Sciatic nerve (tissue), 2 donors: ENCODE results near the gene MYOZ1. TPM values are rescaled to one million over a fixed set of nuclear protein-coding genes. Genes with fewer than 3 reads are reported as not detected.
"Not testable (repeated sequence)": the region's sequence is repeated elsewhere in the genome, so short reads cannot be mapped to it uniquely, and the experiment has no call there.

Source experiments
- ATAC-seq: fragments of 200-7000 bp; cut with Tn5 transposase; one replicate; pipeline ENCODE4 v1.9.1; 2020; ENCODE audit warnings: mild to moderate bottlenecking, moderate library complexity
- DNase-seq: peaks from one replicate; pipeline ENCODE4 v3.0.0-alpha.2; 2020; ENCODE audit warnings: low spot score
- intact Hi-C: fragments of 100-400 bp; cut with DNase I; formaldehyde crosslinking; loops from one replicate; pipeline ENCODE4 v1.14.2; 2022
- total RNA-seq: library from RNA; stranded (reverse); fragmentation: NEBNext Ultra II Directional; extraction: Animal tissue kit (Norgen Biotek cat#: 25700); gene quantifications from one replicate; pipeline ENCODE4 v1.2.1, GENCODE V29; 2021
- donor health status: DM: no; HTN: no; CAD: no.
- donor health status: DM: no; HTN: no; CAD: no.

MYOZ1 gene, protein sequence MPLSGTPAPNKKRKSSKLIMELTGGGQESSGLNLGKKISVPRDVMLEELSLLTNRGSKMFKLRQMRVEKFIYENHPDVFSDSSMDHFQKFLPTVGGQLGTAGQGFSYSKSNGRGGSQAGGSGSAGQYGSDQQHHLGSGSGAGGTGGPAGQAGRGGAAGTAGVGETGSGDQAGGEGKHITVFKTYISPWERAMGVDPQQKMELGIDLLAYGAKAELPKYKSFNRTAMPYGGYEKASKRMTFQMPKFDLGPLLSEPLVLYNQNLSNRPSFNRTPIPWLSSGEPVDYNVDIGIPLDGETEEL
- 1.1 TPM for total RNA-seq

DNA sequence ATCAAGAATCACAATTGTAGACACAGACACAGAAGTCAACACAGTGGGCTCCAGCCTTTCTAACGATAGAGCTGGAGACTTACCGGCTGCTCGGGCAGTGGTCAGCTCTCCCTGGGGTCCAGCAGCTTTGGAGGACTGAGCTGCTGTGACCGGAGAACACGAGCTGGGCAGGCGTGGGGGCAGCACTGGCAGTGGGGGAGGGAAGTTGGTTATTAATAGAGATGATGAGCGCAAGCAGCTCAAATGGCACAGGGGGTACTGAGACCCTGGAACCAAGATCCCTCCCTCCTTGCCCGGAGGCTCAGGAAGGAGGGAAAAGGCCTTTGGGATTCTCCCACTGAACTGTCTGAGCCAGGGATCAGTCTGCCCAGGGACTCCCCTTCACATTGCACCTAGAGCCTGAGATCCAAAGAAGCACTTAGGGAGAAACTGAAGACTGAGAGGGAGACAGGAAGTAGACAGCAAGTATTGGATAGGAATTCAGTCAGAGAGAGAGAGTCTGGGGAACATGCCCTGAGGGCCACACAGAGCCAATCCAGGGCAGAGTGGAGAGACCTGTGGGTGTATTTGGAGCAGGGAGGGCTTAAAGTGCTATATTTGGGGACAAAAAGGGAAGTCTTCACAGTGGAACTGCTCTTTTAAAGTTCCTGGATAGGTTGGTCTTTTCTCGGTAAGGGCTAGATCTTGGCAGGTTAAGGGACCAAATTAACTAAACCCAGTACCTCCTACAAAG, at the start of gene MYOZ1:
MYOZ1 (minus strand) TSS at position 147 of the 733 bp plus-strand sequence. CDS start 1,457 bp downstream, outside the sequence.
- DNase-seq (no peak), ATAC-seq (peak; percentile 13)
- intact Hi-C loops = loop anchor here (5.0 kb wide), 1 partner anchor 109 kb away; no protein-coding TSS in a partner anchor

DNA sequence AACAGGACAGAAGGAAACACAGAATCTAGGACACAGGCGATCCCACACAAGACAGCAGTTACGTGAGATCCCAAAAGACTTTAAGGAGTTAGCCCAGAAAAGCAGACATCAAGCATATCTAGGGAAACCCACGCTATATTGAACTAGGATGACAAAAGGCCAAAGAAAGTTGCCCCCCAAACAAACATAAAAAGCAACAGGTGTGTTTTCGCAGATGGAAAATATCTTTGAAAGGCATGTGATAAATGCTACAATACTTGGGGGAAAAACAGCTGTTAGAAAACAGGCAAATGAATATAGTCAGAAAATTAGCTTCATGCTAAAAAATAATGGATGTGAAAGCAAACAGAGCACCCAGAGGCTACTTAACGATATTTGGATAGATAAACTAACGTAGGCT, 49.5 kb upstream of the MYOZ1 start:
- ATAC-seq, DNase-seq, intact Hi-C loops: not testable (repeated sequence)

DNA sequence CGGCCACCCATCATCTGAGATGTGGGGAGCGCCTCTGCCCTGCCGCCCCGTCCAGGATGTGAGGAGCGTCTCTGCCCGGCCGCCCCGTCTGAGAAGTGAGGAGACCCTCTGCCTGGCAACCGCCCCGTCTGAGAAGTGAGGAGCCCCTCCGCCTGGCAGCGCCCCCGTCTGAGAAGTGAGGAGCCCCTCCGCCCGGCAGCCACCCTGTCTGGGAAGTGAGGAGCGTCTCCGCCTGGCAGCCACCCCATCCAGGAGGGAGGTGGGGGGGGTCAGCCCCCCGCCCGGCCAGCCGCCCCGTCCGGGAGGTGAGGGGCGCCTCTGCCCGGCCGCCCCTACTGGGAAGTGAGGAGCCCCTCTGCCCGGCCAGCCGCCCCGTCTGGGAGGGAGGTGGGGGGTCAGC, 48.3 kb upstream of the MYOZ1 start:
- ATAC-seq, intact Hi-C loops: not testable (repeated sequence)

DNA sequence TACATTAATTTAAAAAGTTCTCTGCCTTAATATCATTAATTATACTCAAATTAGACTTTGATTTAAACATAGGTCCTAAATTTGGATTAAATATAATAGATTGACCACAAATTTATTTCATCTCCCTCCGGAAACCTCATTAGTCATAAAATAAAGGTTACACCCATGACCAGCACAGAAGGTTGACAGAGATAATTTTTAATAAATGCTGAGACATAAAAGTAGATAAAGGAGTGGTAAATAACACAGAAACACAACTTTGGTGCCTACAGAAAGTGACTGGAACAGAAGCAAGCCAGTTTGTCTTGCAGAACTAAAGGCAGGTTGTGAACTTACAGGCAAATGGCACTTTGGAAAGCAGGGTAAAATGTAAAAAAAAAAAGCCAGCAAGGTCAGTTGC, 46.4 kb upstream of the MYOZ1 start:
- ATAC-seq, DNase-seq, intact Hi-C loops: not testable (repeated sequence)

More for the DNA sequence above, 48.3 kb upstream of the MYOZ1 start:
- not testable (repeated sequence) for DNase-seq

DNA sequence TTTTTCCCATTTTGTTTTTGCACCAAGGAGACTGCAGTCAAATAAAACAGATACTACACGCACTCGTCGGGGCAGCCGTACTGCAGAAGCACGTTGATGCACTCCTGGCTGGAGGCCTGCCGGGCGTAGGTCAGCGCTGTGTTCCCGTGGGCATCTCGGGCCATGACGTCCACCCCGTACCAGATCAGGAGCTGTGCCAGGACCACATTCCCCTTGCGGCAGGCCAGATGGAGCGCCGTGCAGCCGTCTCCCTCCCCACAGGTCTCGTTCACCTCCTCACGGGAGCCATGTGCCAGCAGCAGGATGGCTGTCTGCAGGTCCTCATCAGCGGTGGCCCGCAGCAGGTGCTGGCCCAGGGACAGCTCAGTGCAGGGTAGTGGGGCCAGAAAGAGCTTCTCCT, 33.3 kb upstream of the MYOZ1 start:
- intact Hi-C loops, ATAC-seq: not testable (repeated sequence)

DNA sequence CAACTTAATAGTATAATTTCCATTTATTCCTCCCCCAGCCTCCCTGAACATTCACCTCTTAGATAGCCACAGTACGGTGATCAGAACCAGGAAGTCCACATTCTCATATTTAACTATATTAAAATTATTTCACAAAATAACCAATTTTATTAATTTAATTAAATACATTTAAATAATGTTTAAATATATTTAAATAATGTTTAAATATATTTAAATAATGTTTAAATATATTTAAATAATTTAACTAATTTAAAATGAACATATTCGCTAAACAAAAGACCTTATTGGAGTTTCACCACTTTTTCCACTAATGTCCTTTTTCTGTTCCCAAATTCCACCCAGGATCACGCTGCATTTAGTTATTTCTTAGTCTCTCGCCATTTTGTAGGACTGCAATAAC, 27.1 kb upstream of the MYOZ1 start:
- DNase-seq, intact Hi-C loops, ATAC-seq: not testable (repeated sequence)

More for the DNA sequence above, 33.3 kb upstream of the MYOZ1 start:
- DNase-seq = not testable (repeated sequence)

DNA sequence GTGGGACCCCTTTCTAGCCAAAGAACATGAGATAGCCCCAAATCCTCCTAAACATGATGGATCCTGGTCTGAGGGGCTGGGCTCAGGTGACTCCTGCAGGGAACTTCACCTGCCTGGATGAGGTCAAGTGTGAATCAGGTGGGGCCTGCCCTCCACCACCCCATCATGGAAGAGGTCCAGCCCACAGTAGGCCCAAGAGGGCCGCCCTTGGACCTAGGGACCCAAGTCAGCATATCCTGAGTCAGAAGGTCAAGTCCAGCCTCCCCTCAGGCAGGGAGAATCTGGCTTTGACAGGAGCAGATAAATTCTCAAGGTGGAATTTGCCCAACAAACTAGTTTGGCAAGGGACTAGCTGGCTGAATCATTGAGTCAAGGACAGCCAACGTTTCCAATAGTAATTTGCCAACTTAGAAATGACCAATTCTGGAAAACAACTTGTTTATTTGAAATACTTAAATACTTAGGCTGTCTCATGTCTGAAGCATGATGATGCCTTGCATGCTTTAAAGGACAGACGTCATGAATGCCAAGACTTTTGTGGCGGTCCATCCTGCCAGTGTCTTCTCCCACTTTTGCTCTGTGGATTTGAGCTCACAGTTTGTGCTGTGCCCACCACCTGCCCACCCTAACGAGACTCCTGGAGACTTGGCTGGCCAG, 25.0 kb upstream of the MYOZ1 start:
- DNase-seq, intact Hi-C loops, ATAC-seq: not testable (repeated sequence)

DNA sequence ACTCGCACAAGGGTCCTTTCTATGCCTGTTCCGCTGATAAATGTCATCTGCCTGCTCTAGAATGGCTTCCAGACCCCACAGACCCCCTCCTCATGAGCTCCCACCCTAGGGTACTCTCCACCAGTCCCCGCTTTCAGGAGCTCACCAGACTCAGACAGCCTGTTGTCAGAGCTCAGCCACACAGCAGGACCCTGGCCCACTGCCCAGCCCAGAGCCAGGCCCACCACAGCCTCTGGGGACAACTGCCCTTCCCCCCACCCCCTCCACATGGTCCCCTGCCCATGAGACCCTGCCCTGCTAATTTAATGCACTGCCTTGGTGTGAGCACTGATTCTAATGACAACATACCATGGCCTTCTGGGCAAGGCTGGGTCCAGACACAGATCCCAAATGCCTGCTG, 24.3 kb upstream of the MYOZ1 start:
- ATAC-seq, DNase-seq, intact Hi-C loops: not testable (repeated sequence)

DNA sequence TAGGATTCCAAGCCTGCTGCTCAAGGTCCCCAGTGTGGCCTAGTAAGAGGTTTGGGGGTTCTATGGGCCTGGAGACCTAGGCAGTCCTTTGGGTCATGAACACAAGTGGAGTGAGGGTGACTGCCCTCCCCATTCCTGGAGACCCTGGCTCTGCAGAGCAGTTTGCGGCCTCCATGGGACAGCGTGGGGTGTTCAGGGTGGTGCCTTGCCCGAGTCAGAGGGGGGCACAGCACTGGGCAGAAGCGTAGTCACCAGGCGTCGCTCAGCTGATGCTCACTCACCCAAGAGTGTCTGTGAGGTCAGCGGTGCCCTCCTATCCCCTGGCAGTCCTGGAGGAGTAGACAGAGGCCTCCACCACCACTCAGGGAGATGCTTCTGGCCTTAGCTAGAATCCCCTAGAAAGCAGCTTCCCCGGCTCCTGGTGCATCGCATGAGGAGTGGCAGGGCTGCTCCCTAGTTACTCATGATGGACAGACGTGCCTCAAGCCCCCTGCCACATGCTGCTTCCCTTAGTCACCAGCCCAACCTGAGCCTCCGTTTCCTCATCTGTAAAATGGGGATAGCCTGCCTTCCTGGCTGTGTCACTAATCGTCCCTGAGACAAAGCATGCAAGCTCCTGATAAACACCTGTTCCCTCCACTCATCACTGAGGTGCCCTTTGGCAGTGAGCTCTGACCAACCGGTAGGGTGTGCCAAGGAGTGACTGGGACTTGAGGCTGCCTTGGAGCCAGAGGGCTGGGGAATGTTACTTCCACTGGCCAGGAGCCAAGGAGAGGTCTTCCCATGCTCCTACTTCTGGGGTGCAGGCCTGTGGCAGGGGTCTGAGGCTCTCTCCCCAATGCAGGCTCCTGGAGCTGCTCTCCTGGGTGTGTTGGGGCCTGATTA, 23.1 kb upstream of the MYOZ1 start:
- ATAC-seq, intact Hi-C loops, DNase-seq: not testable (repeated sequence)

DNA sequence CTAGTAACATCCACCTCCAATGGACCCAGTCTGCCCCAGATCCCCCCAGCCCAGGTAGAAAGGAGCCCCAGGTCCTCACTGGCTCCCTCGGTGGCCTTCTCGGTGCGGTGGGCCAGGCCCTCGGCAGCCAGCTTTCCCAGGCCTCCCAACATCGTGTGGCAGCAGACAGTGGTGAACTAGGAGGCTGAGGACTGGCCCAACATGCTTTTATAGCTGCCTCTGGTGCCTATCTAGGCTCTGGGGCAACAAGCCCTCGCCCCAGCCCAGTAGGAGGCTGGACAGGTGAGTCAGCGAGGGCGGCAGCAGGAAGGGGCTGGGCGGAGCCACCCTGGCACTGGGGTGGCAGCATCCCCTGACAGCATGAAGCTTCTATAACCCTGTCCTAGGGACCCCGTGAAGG, 22.3 kb upstream of the MYOZ1 start:
- ATAC-seq = not testable (repeated sequence)

DNA sequence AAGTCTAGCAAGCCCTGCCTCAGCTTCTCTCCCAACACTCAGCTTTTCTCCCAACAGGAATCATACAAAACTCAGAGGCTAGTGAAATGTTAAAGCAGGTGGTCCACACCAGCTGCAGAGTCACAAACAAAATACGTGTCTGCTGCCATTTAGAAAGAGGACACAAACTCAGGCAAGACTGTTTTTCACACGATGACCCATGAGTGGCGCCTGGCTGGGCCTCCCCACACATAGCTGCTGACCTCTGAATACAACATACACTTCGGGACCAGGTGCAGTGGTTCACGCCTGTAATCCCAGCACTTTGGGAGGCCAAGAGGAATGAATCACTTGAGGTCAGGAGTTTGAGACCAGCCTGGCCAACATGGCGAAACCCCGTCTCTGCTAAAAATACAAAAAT, 21.4 kb upstream of the MYOZ1 start:
- ATAC-seq = not testable (repeated sequence)

More for the DNA sequence above, 22.3 kb upstream of the MYOZ1 start:
- DNase-seq, intact Hi-C loops: not testable (repeated sequence)

DNA sequence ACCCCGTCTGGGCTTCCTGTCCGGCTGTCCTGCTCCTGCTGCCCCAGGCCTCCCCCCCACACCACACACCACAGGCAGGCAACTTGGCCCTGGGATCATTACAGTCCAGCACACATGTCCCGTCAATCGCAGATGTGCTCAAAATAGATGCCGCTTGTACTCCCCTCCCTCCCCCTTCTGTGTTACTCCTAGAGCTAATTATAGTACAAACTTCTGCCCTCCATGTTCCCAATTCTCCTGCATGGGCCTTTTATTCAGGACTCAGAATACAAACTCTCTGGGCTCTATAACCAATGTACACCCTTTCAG, 14.7 kb upstream of the MYOZ1 start, which contains the start of gene SYNPO2L:
SYNPO2L (minus strand) TSS at position 40 of the 309 bp plus-strand sequence. CDS start 107 bp downstream, outside the sequence.
- DNase-seq (no peak), ATAC-seq (peak; percentile 52)
- intact Hi-C loops = no loop called here

More for the DNA sequence above, 21.4 kb upstream of the MYOZ1 start:
- DNase-seq, intact Hi-C loops: not testable (repeated sequence)

DNA sequence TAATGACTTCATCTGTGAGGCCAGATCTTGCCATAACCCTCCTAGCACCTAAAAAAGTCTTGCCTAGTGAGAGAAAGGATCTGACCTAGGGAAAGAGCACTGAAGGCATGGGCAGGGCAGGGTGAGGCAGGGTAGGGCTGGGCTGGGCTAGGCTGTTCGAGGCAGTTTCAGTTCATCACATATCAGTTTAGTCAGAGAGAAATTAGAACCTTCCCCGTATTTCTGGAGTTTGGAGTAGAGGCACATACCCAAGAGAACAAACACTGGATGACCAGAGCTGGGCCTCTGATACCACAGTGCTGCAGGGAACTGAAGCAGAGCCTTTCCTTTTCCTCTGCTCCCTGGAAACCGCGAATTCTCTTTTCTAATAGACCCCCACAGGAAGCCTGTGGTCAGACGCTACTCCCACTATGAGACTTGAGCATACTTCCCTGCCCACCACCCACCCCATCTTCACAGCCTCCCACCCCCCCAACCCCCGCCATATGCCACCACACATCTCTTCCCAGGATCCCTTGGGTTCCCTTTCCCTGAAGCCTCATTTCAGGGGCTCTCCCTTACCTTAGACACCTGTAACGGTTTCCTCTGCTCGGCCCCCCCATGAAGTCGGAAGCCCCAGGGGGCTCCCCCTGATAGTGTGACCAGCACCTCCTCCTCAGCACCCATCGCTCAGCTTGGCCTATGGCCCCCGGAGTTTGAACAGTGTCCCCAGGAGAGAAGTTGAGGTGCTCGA, 14.1 kb upstream of the MYOZ1 start:
- peak; percentile 71 for ATAC-seq
- no peak for DNase-seq
- intact Hi-C loops = no loop called here

DNA sequence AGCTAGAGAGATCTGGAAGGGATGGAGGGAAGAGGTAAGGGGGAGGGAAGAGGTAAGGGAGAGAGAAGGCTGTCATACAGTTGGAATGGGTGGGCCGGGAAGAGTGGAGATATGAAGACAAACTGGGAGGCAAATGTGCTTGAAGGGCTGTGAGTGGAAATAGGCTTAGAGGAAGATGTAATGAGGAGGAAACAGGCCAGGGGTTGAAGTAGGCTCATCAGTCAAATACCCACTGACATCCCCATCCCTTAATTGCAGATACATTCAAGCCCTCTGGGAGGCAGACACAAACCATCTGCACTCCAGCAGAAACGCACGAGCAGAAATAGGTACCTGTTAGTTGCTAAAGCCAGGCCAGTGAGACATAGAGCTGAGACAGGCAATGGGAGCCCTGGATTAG, 12.4 kb upstream of the MYOZ1 start:
- ATAC-seq (no peak), DNase-seq (no peak)
- intact Hi-C loops = no loop called here

DNA sequence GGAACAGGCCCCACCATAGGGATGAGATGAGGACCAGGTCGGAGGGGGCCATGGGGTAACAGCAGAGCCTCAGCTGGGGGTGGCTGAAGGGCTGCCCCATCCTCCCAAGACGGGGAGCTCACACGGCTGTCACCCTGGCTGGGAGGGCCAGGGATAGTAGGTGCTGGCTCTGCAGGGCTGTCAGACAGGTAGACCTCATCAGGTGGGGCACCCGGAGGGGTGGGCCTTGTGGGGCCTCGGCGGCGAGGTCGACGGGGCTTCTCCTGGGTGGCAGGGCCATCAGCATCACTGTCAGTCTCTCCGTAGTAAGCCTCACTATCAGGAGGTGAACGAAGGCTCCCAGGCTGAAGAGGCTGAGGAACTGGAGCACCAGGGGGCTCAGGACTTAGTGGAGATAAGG, 11.9 kb upstream of the MYOZ1 start:
- intact Hi-C loops = no loop called here
- ATAC-seq = no peak

DNA sequence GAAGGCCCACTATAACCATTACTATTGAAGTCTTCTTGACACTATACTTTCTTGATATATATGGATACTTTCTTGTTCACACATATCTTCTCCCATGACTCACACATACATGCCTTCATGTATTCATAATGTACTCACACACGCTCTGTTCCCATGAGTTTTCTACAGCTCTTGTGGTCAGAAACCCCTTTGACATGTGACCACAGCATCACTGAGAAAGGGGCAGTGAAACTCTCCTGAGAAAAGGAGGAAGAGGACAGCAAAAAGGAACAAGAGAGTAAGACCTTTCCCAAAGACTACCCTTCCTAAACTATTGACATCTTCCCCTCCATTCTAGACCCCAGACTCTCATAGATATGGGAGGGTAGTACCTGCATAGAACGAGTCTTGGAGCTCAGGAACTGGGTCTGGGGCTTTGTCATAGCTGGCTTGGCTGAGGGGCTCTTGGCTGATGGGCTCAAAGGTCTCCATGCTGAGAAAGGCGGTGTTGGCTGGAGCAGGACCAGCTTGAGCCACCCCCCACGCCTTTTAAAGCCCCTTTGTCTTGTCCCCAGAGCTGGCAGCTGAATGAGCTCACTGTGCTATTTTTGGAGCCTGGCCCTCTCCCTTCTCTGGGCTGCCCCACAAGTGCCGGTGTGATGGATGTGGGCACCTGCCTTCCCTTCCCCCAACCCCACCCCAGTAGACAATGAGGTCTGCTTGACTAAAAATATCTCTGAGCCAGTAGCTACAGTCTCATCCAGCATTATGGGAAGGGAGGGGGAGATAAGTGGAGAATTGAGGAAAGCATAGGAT, 9.5 kb upstream of the MYOZ1 start:
- intact Hi-C loops = no loop called here
- DNase-seq (no peak), ATAC-seq (no peak)

More for the DNA sequence above, 11.9 kb upstream of the MYOZ1 start:
- no peak for DNase-seq
